KG1 (cell line): Measurements from ENCODE around the gene F8A1.
A peak's percentile ranks its signal among the peaks of the same experiment; 100 is the strongest.
"Not testable (repeated sequence)": the region's sequence is repeated elsewhere in the genome, so short reads cannot be mapped to it uniquely, and the experiment has no call there.

Experiments used
- DNase-seq: peaks from one replicate; lab custom pipeline; 2025; lab: John Stamatoyannopoulos, UW

Gene F8A1

GRCh38 chrX:154886069-154886788 lies at the start of gene F8A1:
Gene F8A1 (plus strand): TSS chrX:154886355. CDS start chrX:154886375, 20 bp downstream.
- not testable (repeated sequence) for DNase-seq

GRCh38 chrX:154840856-154841255 lies 45.3 kb upstream of the F8A1 start:
- DNase-seq: no peak

GRCh38 chrX:154850957-154851611 lies 35.1 kb upstream of the F8A1 start:
- DNase-seq: no peak

GRCh38 chrX:154855256-154855655 lies 30.9 kb upstream of the F8A1 start:
- DNase-seq: no peak

- not testable (repeated sequence) for DNase-seq
Observed at GRCh38 chrX:154868522-154868921, 17.6 kb upstream of the F8A1 start.

GRCh38 chrX:154873329-154873728 lies 12.8 kb upstream of the F8A1 start:
- no peak for DNase-seq

DNA sequence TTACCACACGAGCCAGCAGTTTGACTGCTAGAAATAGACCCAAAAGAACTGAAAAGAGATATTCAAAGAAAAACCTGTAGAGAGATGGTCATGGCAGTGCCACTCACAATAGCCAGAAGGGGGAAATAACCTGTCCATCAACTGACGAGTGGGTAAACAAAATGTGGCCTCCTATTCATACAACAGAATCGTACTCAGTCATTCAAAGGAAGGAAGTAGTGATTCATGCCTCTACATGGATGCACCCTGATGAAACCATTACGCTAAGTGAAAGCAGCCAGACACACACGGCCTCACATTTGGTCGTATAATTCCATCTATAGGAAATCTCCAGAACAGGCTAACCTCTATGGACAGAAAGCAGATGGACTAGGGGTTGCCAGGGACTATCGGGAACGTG lies 2.1 kb upstream of the F8A1 start:
- not testable (repeated sequence) for DNase-seq

- DNase-seq: not testable (repeated sequence)
Observed at GRCh38 chrX:154885057-154885456, 1.1 kb upstream of the F8A1 start.

- DNase-seq: not testable (repeated sequence)
Observed at GRCh38 chrX:154885549-154885948, 606 bp upstream of the F8A1 start.

- DNase-seq: not testable (repeated sequence)
Observed at GRCh38 chrX:154886789-154887221, 650 bp downstream of the F8A1 start.

GRCh38 chrX:154890990-154891639 lies 5.0 kb downstream of the F8A1 start:
- DNase-seq: no peak

DNA sequence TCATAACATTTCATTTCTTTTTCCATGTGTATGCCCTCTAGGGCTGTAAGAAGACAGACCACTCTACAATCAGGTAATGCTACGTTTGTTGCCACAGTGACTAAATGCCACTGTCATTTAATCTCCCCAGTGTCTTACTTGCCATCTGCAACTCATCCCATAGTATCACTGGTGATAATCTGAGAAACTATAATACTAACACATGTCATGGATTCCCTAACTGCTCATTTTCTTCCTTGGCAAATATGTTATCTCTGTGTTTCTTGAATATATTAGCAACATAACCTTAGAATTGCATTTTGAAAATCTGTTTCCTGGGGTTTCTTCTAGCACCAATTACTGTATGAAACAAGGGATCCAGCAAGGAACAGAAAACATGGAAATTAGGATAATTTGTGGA lies 6.1 kb downstream of the F8A1 start:
- no peak for DNase-seq

DNA sequence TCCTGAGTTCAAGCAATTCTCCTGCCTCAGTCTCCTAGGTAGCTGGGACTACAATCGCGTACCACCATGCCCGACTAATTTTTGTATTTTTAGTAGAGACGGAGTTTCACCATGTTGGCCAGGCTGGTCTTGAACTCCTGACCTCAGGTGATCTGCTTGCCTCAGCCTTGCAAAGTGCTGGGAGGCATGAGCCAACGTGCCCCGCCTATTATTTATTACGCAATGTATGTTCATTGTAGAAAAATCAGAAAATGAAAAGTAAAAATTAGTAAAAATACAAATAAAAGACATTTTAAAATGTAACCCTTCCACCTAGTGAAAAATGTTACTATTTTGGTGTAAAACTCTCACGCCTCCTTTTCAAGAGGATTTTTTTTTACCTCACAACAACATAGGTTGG lies 14.2 kb downstream of the F8A1 start:
- DNase-seq: no peak

DNA sequence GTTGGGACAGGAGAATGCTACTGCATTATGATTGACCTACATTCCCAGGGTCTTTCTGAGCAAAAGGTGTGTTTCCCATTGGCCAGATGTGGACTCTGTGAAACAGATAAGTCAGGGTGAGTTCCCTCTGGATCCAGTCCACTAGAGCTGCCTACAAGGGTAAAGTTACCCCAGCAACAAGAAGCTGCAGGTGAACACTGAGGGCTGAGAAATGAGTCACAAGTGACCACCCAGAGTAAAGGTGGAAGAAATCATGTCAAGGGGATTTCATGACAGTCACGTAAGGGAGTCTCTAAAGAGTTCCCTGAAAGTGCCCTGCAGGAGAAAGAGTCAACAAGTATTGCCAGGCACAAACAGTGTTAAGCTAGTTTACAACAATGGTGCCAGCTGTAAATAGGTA lies 16.3 kb downstream of the F8A1 start:
- DNase-seq: no peak

- DNase-seq: no peak
Observed at GRCh38 chrX:154908821-154909220, 22.7 kb downstream of the F8A1 start.

- DNase-seq: not testable (repeated sequence)
Observed at GRCh38 chrX:154910048-154910447, 23.9 kb downstream of the F8A1 start.

DNA sequence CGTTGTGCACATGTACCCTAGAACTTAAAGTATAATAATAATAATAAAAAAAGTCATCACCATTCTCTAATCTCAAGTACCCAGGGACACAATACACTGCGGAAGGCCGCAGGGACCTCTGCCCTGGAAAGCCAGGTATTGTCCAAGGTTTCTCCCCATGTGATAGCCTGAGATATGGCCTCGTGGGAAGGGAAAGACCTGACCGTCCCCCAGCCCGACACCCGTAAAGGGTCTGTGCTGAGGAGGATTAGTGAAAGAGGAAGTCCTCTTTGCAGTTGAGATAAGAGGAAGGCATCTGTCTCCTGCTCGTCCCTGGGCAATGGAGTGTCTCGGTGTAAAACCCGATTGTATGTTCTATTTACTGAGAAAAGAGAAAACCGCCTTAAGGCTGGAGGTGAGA lies 24.4 kb downstream of the F8A1 start:
- DNase-seq: not testable (repeated sequence)

- no peak for DNase-seq
Observed at GRCh38 chrX:154914052-154914451, 27.9 kb downstream of the F8A1 start.

DNA sequence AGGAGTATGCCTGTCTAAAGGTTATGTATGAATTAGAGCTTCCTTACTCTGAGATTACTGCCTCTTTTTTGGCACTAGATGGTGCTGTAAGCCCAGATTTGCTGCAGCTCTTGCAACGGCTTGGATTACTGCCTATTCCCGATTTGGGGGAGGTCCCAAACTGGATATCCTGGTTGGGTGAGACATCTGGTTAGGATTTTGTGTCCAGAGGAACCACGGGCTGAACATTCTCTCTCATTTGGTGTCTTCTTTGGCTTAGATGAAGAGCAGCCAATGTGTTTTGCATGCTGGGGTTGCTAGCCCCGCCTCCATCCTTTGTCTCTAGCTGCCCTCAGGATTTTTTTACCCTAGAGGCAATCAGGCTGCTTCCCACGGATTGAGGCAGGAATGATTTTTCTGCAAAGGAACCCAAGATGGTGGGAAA lies 31.9 kb downstream of the F8A1 start:
- peak; percentile 4 for DNase-seq

GRCh38 chrX:154924771-154925170 lies 38.6 kb downstream of the F8A1 start:
- not testable (repeated sequence) for DNase-seq
